Subcutaneous preadipocyte (primary cell): ENCODE results near the gene GPX5. TPM values are rescaled to one million over a fixed set of nuclear protein-coding genes. Genes with fewer than 3 reads are reported as not detected.

Experiments used
- total RNA-seq: library from RNA; depleted of rRNA; stranded (reverse); fragments of >200 nt; gene quantifications from 2 replicates; pipeline ENCODE4 v1.2.3, GENCODE V29; 2012

Gene GPX5, protein sequence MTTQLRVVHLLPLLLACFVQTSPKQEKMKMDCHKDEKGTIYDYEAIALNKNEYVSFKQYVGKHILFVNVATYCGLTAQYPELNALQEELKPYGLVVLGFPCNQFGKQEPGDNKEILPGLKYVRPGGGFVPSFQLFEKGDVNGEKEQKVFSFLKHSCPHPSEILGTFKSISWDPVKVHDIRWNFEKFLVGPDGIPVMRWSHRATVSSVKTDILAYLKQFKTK
- not detected in 2 replicates for total RNA-seq

DNA sequence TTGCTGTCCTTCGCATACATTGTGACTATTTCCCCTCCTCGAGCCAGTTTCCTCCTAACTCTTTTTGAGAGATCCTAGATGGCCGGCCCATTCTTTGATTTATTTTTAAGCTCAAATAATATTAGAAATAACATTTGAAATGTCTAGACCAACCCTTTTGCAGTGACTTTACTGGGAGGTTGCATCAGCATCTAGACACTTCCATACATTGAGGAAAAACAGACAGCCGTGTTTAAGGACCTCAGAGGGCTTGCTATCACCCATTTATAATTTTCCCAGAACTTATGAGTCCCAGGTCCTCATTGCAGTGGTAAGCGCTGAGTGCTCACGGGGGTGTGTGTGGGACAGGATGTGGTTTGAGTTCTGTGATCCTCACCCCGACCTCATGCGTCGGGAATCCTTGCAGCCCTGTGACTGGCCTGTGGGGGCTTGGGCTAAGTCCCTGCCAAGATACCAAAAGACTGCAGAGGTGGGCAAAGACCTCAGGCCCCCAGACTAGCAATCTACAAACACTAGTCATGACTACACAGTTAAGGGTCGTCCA lies at the start of gene GPX5:
Gene GPX5 (plus strand): TSS at position 386 of the 544 bp plus-strand sequence. CDS start 133 bp downstream, at position 519.

DNA sequence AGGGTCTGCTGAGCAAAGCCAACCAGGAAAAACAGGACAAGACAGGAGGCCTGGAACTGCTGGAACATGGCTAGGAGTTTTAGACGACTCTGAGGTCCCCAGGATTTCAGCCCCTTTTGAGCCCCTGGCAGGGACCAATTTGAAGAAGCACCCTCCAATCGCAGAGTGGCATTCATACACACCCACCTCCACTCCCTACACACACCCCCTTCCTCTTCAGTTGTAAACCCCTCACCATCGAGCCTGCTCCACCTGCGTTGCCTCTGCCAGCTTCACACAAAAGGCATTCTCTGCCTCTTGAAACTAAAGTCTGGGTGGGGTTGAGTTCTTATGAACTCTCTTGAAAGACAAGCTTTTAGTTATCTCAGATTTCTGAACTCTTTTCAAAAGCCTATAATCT lies 10.0 kb upstream of the GPX5 start, which contains the start of gene GPX6:
Gene GPX6 (minus strand): TSS at position 118 of the 400 bp plus-strand sequence. CDS start 50 bp downstream, at position 68.

Other genes starting within 250 kb of the GPX5 start
- 4.4 and 5.3 TPM in 2 replicates for gene PGBD1, start 244.3 kb upstream of the GPX5 start, total RNA-seq
- 0.98 and 3.7 TPM in 2 replicates for gene ZSCAN31, start 189.7 kb upstream of the GPX5 start, total RNA-seq
- 2.7 and 3.3 TPM in 2 replicates for gene ZKSCAN3, start 175.9 kb upstream of the GPX5 start, total RNA-seq
- gene ZSCAN12, start 126.1 kb upstream of the GPX5 start, total RNA-seq, result 4.4 and 5.1 TPM in 2 replicates
- gene ZSCAN23, start 82.4 kb upstream of the GPX5 start, total RNA-seq, result 6.2 and 6.6 TPM in 2 replicates
- gene GPX6, start 10.1 kb upstream of the GPX5 start, total RNA-seq, result not detected in 2 replicates